Activated naive CD4-positive, alpha-beta T cell treated with anti-CD3 and anti-CD28 coated beads, Interleukin-2, amount 10 ng/mL, durations not matched to agents 7 days and 5 days (primary cell): ENCODE data around the gene SORCS2.

Source experiments
- CTCF ChIA-PET: fragments of 350-600 bp; sonication (Branson Sonifier 250); formaldehyde crosslinking; loops from one replicate; lab custom pipeline; 2021; ENCODE audit warnings: antibody characterized with exemption; lab: Charles Lee
- DNase-seq: peaks from one replicate; pipeline ENCODE4 v3.0.0-alpha.2; 2020
- H3K27ac Mint-ChIP-seq: one replicate; pipeline ENCODE4 v1.8.0; 2021; ENCODE audit warnings: mild to moderate bottlenecking, moderate library complexity, mixed read lengths
- H3K27me3 Mint-ChIP-seq: one replicate; pipeline ENCODE4 v1.8.0; 2021; ENCODE audit warnings: mild to moderate bottlenecking, mixed read lengths
- H3K36me3 Mint-ChIP-seq: one replicate; pipeline ENCODE4 v1.8.0; 2021; ENCODE audit warnings: mixed read lengths
- H3K4me1 Mint-ChIP-seq: one replicate; pipeline ENCODE4 v1.8.0; 2021; ENCODE audit warnings: mixed read lengths
- H3K4me3 Mint-ChIP-seq: one replicate; pipeline ENCODE4 v1.8.0; 2021; ENCODE audit warnings: mild to moderate bottlenecking, moderate library complexity, mixed read lengths
- H3K9me3 Mint-ChIP-seq: one replicate; pipeline ENCODE4 v1.8.0; 2021; ENCODE audit warnings: mixed read lengths

The SORCS2 gene

DNA sequence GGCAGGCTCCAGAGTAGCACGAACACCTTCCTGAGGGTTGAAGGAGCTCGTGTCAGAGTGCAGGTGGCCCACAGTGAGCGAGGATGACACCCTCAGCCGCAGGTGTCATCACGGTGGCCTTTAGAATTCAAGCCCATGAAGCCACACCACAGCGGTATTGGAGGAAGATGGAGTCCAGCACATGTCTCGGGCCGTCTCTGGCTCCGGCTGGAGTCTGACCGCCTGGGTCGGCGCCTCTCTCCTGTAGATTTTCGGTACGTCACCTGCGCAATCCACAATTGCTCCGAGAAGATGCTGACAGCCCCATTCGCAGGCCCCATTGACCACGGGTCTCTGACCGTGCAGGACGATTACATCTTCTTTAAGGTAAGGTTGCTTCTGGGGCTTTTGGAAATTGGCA is 471.8 kb downstream of the SORCS2 start:
- Mint-ChIP-seq H3K27ac (no peak overlapping the region), H3K27me3 (peaks cover 7% of the 10 kb centered on the region), H3K9me3 (no peaks in the 10 kb centered on the region), H3K4me3 (no peak overlapping the region), H3K36me3 (no peaks in the 10 kb centered on the region), H3K4me1 (no peaks in the 10 kb centered on the region)
- no peak for DNase-seq
- CTCF ChIA-PET: no interaction called here

DNA sequence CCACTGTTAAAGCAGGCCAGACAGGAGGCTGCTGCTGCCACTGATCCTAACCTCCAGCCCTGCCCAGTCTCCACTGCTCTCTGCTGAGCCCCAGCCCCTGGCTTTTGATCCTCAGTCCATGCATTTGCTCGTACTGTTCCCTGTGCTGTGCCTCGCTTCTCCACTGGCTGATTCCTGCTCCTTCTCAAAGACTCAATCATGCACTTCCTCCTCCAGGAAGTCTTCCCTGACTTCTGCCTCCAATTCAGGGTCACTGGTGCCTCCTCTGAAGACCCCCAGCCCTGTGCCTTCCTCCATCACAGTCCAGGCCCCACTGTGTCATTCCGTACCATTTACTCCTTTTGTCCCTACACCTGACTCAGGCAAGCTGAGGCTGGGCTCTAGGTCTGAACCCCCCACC is 473.0 kb downstream of the SORCS2 start:
- no peak overlapping the region for H3K4me3 Mint-ChIP-seq
- no peak overlapping the region for H3K27ac Mint-ChIP-seq
- H3K9me3 Mint-ChIP-seq: no peaks in the 10 kb centered on the region
- H3K27me3 Mint-ChIP-seq: peaks cover 9% of the 10 kb centered on the region
- DNase-seq: no peak
- CTCF ChIA-PET: no interaction called here
- H3K36me3 Mint-ChIP-seq: no peaks in the 10 kb centered on the region
- H3K4me1 Mint-ChIP-seq: no peaks in the 10 kb centered on the region

DNA sequence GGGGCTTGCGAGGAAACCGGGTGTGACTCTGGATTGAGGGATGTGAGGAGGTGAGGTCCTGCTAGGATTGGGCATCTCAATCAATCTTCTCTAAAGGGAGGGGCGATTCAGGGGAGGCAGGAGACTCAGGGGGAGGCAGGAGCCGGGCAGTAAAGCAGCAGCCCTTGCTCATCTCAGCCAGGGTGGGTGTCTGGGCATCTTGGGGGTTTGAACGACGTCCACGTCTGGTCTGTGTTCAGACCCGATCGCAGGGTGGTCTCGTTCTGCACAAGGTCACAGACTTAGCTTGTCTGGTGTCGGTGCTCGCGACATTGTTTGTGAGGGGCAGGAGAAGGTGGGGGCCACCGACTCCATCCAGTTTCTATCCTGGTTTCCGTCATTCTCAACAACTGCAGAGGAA is 473.7 kb downstream of the SORCS2 start:
- Mint-ChIP-seq H3K4me1 (no peaks in the 10 kb centered on the region), H3K27ac (no peak overlapping the region), H3K36me3 (no peaks in the 10 kb centered on the region), H3K4me3 (no peak overlapping the region), H3K27me3 (peaks cover 9% of the 10 kb centered on the region), H3K9me3 (no peaks in the 10 kb centered on the region)
- CTCF ChIA-PET: no interaction called here
- no peak for DNase-seq

DNA sequence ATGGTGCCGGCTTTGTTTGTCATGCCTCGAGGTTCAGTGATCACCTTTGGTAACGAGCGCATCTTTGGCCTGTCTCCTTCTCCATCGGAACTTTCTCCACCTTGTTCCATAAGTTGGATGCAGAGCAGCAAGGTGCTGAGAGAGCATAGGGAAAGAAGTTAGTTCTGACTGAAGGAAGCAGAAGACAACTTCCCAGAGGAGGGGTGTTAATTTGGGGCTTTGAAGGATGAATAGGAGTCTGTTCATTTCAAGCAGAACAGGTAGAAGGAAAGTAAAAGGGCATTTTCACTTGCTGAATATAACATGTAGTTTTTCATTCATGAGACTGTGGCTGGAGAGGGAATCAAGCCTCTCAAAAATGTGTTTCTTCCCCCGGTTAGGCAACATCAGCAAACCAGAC is 474.4 kb downstream of the SORCS2 start:
- no peaks in the 10 kb centered on the region for H3K36me3 Mint-ChIP-seq

DNA sequence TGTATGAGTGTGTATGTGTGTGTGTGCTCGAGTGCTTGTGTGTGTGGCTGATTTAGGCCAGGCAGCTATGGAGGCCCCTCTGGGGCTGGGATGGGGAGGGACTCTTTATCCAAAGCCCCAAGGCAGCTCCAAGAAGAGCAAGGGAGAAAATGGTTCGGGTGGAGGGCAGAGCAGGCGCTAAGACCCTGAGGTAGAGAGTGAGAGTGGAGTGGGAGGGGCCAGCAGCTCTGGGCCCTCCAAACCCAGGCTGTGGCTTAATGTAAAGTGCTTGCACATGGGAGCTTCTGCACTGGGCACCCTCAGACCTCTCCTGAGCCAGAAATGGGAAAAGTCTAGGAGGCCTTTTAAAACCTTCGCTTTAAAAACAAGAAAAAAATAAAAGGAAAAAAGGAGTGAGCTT is 475.9 kb downstream of the SORCS2 start:
- H3K9me3 Mint-ChIP-seq: no peaks in the 10 kb centered on the region
- H3K36me3 Mint-ChIP-seq: no peaks in the 10 kb centered on the region
- H3K4me3 Mint-ChIP-seq: no peak overlapping the region
- no peaks in the 10 kb centered on the region for H3K4me1 Mint-ChIP-seq
- no peak overlapping the region for H3K27ac Mint-ChIP-seq
- H3K27me3 Mint-ChIP-seq: peaks cover 9% of the 10 kb centered on the region
- CTCF ChIA-PET: no interaction called here
- no peak for DNase-seq

More for the DNA sequence above, 474.4 kb downstream of the SORCS2 start:
- CTCF ChIA-PET: no interaction called here
- Mint-ChIP-seq H3K4me3 (no peak overlapping the region), H3K27me3 (peaks cover 9% of the 10 kb centered on the region), H3K4me1 (no peaks in the 10 kb centered on the region), H3K9me3 (no peaks in the 10 kb centered on the region), H3K27ac (no peak overlapping the region)
- DNase-seq: no peak

DNA sequence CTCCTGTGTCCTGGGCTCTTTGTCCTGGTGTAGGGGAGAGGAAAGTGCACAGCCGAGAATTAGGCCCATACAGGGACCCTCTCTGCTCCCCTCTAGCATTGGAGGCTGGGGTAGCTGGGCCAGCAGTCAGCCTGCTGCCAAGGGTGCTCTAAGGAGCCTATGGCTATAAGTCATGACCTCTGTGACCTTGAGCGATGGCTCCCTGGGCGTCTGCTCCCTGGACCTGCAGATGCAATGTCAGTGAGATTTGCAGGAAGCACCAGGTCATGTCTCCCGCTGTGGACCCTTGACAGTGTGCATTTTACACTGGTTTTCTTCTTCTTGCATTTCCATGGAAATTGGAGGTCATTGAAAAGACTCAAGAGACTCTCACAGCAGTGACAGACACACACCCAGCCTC is 476.5 kb downstream of the SORCS2 start:
- CTCF ChIA-PET: no interaction called here
- H3K9me3 Mint-ChIP-seq: no peaks in the 10 kb centered on the region
- no peaks in the 10 kb centered on the region for H3K4me1 Mint-ChIP-seq
- no peak overlapping the region for H3K4me3 Mint-ChIP-seq
- H3K36me3 Mint-ChIP-seq: no peaks in the 10 kb centered on the region
- no peak for DNase-seq
- peaks cover 9% of the 10 kb centered on the region for H3K27me3 Mint-ChIP-seq
- H3K27ac Mint-ChIP-seq: no peak overlapping the region

DNA sequence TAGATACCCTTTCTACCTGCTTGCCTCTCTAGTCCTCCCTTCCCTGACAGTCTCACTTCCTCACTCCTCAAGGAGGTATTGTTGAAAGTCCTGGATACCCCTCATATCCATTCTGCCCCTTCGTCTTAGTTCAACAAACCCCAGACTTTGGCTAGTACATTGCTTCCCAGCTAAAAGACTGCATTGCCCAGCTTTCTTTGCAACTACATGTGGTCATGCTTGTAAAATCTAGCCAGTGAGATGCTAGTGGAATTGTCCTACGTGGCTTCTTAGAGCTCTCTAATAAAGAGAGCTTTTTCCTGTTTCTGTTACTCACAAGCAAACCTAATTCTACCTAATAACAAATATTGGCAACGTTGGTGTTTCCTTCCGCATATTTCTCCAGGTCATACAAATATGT is 480.3 kb downstream of the SORCS2 start:
- Mint-ChIP-seq H3K9me3 (no peaks in the 10 kb centered on the region), H3K36me3 (no peaks in the 10 kb centered on the region), H3K4me1 (no peaks in the 10 kb centered on the region), H3K27me3 (peaks cover 11% of the 10 kb centered on the region), H3K4me3 (no peak overlapping the region), H3K27ac (no peak overlapping the region)
- CTCF ChIA-PET: no interaction called here
- no peak for DNase-seq

DNA sequence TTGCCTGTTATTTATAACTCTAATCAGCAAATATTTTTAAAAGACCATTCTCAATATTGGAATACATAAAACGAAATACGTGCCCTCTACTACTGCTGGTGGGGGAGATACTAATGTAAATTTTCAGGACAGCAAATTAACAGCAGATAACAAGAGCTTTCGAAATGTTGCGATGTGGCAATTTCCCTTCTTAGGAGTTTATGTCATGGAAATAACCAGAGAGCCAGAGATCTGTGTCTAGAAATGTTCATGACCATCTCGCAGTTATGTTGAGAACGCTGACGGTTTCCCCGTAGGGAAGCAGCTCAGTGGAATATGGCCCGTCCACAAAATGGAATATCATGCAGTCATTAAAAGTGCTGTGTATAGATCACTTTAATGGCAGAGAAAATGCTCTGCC is 480.8 kb downstream of the SORCS2 start:
- no peaks in the 10 kb centered on the region for H3K9me3 Mint-ChIP-seq
- H3K4me1 Mint-ChIP-seq: no peaks in the 10 kb centered on the region
- no peak overlapping the region for H3K4me3 Mint-ChIP-seq
- no peaks in the 10 kb centered on the region for H3K36me3 Mint-ChIP-seq
- H3K27ac Mint-ChIP-seq: no peak overlapping the region
- no peak for DNase-seq
- peaks cover 11% of the 10 kb centered on the region for H3K27me3 Mint-ChIP-seq
- CTCF ChIA-PET: no interaction called here

DNA sequence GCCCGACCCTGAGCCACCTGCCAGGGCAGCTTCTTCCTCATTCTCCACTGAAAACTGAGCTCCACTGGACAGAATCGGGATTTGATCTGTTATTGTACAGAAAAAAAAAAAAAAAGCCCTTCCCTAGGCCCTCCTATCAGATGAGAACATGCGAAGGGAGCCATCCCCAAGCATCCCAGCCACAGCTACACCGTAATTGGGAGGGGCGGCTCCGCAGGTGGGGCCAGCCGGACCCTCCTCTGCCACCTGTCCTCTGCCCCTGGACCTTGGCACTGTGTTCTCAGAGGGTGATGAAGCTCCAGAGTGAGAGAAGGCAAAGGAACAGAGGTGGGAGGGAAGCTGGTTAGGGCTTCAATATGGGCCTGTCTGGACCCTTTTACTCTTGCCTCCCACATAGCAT is 482.4 kb downstream of the SORCS2 start:
- Mint-ChIP-seq H3K4me1 (no peaks in the 10 kb centered on the region), H3K27ac (no peak overlapping the region), H3K9me3 (no peaks in the 10 kb centered on the region), H3K27me3 (peaks cover 5% of the 10 kb centered on the region), H3K36me3 (no peaks in the 10 kb centered on the region), H3K4me3 (no peak overlapping the region)
- CTCF ChIA-PET: no interaction called here
- DNase-seq: no peak

DNA sequence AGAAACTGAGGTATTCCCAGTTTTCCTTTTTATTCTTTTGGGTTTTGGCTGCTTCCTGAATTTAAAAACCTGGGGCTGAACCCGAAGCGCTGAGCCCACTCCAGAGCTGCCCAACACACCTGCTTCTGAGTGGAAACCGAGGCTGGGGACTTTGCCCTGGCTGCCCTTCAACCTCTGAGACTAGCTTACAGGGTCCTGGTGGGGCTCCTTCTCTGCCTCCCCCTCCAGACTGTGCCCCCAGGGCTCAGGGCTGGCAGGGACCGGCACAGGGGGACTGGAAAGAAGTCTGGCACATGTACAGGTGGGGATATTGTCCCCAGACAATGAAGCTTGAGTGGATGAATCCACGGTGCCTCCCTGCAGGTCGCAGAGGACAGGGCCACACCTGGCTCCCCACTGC is 482.8 kb downstream of the SORCS2 start:
- Mint-ChIP-seq H3K27me3 (peaks cover 5% of the 10 kb centered on the region), H3K27ac (no peak overlapping the region), H3K4me1 (no peaks in the 10 kb centered on the region), H3K4me3 (no peak overlapping the region), H3K36me3 (no peaks in the 10 kb centered on the region), H3K9me3 (no peaks in the 10 kb centered on the region)
- DNase-seq: no peak
- CTCF ChIA-PET: no interaction called here

DNA sequence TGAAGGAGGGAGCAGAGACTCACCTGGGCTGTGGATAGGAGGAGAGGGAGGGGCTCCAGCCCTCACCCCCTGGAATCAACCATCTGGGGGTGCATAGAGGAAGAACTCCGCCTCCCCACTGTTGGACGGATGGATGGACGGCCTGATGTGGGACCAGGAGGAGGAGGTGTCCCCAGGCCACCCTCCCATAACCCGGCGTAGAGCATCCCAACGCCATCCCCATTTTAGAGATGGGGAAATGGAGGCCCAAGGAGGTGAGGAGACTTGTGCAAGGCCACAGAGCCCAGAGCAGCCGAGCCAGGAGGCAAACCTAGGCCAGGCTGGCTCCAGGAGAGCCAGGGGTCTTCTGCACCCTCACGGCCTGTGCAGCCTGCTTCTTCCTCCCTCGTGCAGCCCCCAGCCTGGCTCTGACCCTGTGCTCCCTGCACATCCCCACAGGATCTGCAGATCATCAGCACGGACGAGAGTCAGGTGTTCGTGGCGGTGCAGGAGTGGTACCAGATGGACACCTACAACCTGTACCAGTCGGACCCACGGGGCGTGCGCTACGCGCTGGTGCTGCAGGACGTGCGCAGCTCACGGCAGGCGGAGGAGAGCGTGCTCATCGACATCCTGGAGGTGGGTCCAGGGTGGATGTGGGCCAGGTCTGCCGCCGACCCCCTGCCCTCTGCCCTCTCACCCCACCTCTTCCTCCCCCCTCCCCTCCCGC is 483.4 kb downstream of the SORCS2 start:
- Mint-ChIP-seq H3K4me3 (no peak overlapping the region), H3K4me1 (no peaks in the 10 kb centered on the region), H3K27me3 (peaks cover 5% of the 10 kb centered on the region), H3K9me3 (no peaks in the 10 kb centered on the region), H3K36me3 (no peaks in the 10 kb centered on the region), H3K27ac (no peak overlapping the region)
- DNase-seq: no peak
- CTCF ChIA-PET: no interaction called here

DNA sequence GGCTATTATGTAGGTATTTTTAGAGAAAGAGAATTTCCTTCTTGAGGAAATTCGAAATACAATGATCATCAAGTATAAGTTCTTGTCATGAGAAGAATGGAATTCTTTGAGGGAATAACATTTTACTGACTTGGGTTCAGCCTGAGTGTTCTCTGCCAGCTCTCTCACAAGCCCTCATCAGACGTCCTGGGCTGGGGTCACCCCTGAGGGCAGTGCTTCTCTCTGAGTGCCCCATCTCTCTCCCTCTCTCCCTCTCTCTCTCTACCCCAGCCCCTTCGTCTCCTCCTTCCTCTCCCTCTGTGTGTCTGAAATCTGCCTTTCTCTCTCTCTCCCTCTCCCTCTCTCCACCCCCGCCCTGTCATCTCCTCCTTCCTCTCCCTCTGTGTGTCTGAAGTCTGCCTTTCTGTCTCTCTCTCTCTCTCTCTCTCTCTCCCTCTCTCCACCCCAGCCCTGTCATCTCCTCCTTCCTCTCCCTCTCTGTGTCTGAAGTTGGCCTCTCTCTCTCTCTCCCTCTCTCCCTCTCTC is 484.1 kb downstream of the SORCS2 start:
- DNase-seq: no peak
- H3K27me3 Mint-ChIP-seq: peaks cover 5% of the 10 kb centered on the region
- no peaks in the 10 kb centered on the region for H3K36me3 Mint-ChIP-seq
- no peaks in the 10 kb centered on the region for H3K4me1 Mint-ChIP-seq
- no peaks in the 10 kb centered on the region for H3K9me3 Mint-ChIP-seq
- H3K27ac Mint-ChIP-seq: no peak overlapping the region
- H3K4me3 Mint-ChIP-seq: no peak overlapping the region
- CTCF ChIA-PET: no interaction called here

DNA sequence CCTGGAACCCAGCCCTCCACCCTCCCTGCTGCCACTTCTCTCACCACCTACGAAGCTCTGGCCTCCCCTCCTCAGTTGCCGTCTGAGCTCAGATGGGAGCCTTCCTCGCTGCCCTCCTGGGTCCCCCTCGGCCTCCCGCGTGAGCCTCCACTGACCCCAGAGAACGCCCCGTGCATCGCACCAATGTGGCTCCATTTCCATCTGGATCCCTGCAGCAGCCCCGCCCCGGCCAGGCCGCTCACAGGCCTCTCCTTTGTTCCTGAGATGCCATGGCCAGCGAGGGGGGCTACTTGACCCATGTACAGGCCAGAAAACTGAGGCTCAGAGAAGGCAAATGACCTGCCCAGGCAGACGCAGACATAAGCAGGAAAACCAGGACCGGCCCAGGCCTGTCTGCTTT is 484.7 kb downstream of the SORCS2 start:
- CTCF ChIA-PET: no interaction called here
- Mint-ChIP-seq H3K27ac (no peak overlapping the region), H3K4me3 (no peak overlapping the region), H3K27me3 (peaks cover 5% of the 10 kb centered on the region), H3K4me1 (no peaks in the 10 kb centered on the region), H3K36me3 (no peaks in the 10 kb centered on the region), H3K9me3 (no peaks in the 10 kb centered on the region)
- no peak for DNase-seq

DNA sequence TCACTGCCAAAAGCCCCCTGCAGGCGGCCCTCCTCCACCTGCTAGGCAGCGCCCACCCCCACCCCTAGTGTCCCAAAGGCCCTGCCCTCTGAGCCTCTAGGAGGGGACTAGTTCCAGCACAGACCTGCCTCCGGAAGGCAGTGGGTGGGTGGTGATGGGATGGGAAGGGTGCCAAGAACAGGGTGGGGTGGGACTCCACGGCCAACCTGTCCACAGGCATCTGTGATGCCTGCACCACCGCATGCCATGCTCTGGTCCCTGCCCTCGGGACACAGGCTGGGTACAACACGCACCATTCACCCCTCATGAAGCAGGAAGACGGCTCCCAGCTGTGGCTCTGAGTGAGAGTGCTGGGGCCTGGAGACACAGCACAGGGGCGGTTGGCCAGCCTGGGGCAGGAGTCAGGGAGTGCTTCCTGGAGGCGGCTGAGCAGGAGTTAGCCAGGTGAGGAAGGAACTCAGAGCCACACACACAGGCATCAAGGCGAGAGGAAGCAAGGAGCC is 485.5 kb downstream of the SORCS2 start:
- Mint-ChIP-seq H3K9me3 (no peaks in the 10 kb centered on the region), H3K27ac (no peak overlapping the region), H3K27me3 (peaks cover 5% of the 10 kb centered on the region), H3K36me3 (no peaks in the 10 kb centered on the region), H3K4me1 (no peaks in the 10 kb centered on the region), H3K4me3 (no peak overlapping the region)
- CTCF ChIA-PET: no interaction called here
- DNase-seq: no peak

DNA sequence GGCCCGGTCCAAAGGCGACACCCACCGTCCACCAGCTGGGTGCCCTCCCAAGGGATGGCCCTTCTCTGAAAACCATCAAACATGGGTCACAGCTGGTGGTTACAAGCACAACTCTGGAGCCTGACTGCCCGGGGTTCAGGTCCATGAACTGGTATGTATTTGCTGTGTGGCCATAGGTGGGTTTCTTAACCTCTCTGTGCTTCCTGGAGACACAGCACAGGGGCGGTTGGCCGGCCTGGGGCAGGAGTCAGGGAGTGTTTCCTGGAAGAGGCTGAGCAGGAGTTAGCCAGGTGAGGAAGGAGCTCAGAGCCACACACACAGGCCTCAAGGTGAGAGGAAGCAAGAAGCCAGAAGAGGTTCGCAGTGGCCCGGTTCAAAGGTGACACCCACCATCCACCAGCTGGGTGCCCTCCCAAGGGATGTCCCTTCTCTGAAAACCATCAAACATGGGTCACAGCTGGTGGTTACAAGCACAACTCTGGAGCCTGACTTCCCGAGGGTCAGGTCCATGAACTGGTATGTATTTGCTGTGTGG is 486.0 kb downstream of the SORCS2 start:
- DNase-seq: no peak
- no peak overlapping the region for H3K4me3 Mint-ChIP-seq
- no peaks in the 10 kb centered on the region for H3K36me3 Mint-ChIP-seq
- CTCF ChIA-PET: no interaction called here
- no peaks in the 10 kb centered on the region for H3K9me3 Mint-ChIP-seq
- H3K4me1 Mint-ChIP-seq: no peaks in the 10 kb centered on the region
- H3K27ac Mint-ChIP-seq: no peak overlapping the region
- peaks cover 5% of the 10 kb centered on the region for H3K27me3 Mint-ChIP-seq
